B cell (primary cell): ENCODE data around the gene KRTAP10-9. TPM values are rescaled to one million over a fixed set of nuclear protein-coding genes. Genes with fewer than 3 reads are reported as not detected.

Experiments used
- ATAC-seq: fragments of 200-7000 bp; cut with Tn5 transposase; one replicate; pipeline ENCODE4 v1.10.0; 2021; ENCODE audit warnings: low read depth, mild to moderate bottlenecking, moderate number of reproducible peaks, moderate library complexity
- CTCF ChIA-PET: fragments of 350-600 bp; sonication (Branson Sonifier 250); formaldehyde crosslinking; loops from one replicate; lab custom pipeline; 2021; ENCODE audit warnings: antibody characterized with exemption, inconsistent platforms; lab: Charles Lee
- POLR2A ChIA-PET: fragments of 350-600 bp; sonication (Branson Sonifier 250); formaldehyde crosslinking; loops from one replicate; lab custom pipeline; 2021; ENCODE audit warnings: antibody characterized with exemption; lab: Charles Lee
- DNase-seq: peaks from one replicate; pipeline ENCODE4 v3.0.0; 2013
- H2AFZ ChIP-seq: 2 replicates; pipeline ENCODE4 v1.6.1; 2012; ENCODE audit warnings: mild to moderate bottlenecking, low read depth, low read length; ENCODE audit not compliant: insufficient read depth, poor library complexity, severe bottlenecking
- H3K27ac ChIP-seq, 2 donors: 1 replicate in 1 of 2; 2 replicates in 1 of 2; pipeline ENCODE4 v1.5.1; 2012 to 2013; ENCODE audit warnings: low read length in 2 of 2, mild to moderate bottlenecking in 2 of 2, moderate library complexity in 1 of 2
- H3K27me3 ChIP-seq, 4 experiments: fragments of 200-600 bp in 1 of 4; sonication (generic) in 1 of 4; replicated peaks in 1 of 4; 1 replicate in 2 of 4; 2 replicates in 2 of 4; pipeline versions ENCODE4 v1.6.1 to v1.7.0; 2013 to 2016; ENCODE audit warnings: low read length in 3 of 4, mild to moderate bottlenecking in 2 of 4, mixed read lengths in 1 of 4, moderate library complexity in 1 of 4; ENCODE audit not compliant: insufficient read depth in 4 of 4, control insufficient read depth in 3 of 4; ENCODE audit errors: control extremely low read depth in 1 of 4
- H3K36me3 ChIP-seq, 2 experiments: replicated peaks in 1 of 2; 1 replicate in 1 of 2; 2 replicates in 1 of 2; pipeline versions ENCODE4 v1.6.1 to v1.7.1; 2013; ENCODE audit warnings: low read length in 1 of 2; ENCODE audit not compliant: insufficient read depth in 2 of 2, control insufficient read depth in 1 of 2; ENCODE audit errors: control extremely low read depth in 1 of 2, extremely low read depth in 1 of 2
- H3K4me1 ChIP-seq, 2 donors: fragments of 200-600 bp in 1 of 2; sonication (generic) in 1 of 2; 1 replicate in 1 of 2; 2 replicates in 1 of 2; pipeline versions ENCODE4 v1.5.1 to v1.6.1; 2013 to 2017; ENCODE audit warnings: low read length in 2 of 2; ENCODE audit not compliant: control insufficient read depth in 2 of 2, insufficient read depth in 2 of 2
- H3K4me2 ChIP-seq: replicated peaks from 2 replicates; pipeline ENCODE3; 2012; ENCODE audit warnings: mild to moderate bottlenecking, low read depth, low read length; ENCODE audit not compliant: poor library complexity, severe bottlenecking
- H3K4me3 ChIP-seq, 5 experiments: fragments of 200-600 bp in 1 of 5; sonication (generic) in 1 of 5; 1 replicate in 3 of 5; 2 replicates in 2 of 5; pipeline versions ENCODE4 v1.5.1 to v1.7.0; 2011 to 2016; ENCODE audit warnings: low read length in 4 of 5, mild to moderate bottlenecking in 4 of 5, low read depth in 2 of 5, control low read depth in 1 of 5, moderate library complexity in 1 of 5; ENCODE audit not compliant: insufficient read depth in 1 of 5; ENCODE audit errors: control extremely low read depth in 1 of 5, extremely low read depth in 1 of 5
- H3K79me2 ChIP-seq: fragments of 200-600 bp; sonication (generic); one replicate; pipeline ENCODE4 v1.6.0; 2016; ENCODE audit warnings: low read length; ENCODE audit not compliant: control insufficient read depth, insufficient read depth
- H3K9ac ChIP-seq: fragments of 200-600 bp; sonication (generic); 2 replicates; pipeline ENCODE4 v1.6.1; 2017; ENCODE audit warnings: mild to moderate bottlenecking, low read length, moderate library complexity
- H3K9me3 ChIP-seq, 3 donors: one replicate each; pipeline versions ENCODE4 v1.6.1 to v1.7.1; 2013; ENCODE audit warnings: low read length in 2 of 3; ENCODE audit not compliant: control insufficient read depth in 2 of 3, insufficient read depth in 1 of 3; ENCODE audit errors: control extremely low read depth in 1 of 3
- H4K20me1 ChIP-seq: 2 replicates; pipeline ENCODE4 v1.6.0; 2012; ENCODE audit warnings: mild to moderate bottlenecking, low read length; ENCODE audit not compliant: insufficient read depth, control insufficient read depth, poor library complexity, severe bottlenecking
- H3K27ac Mint-ChIP-seq: one replicate; pipeline ENCODE4 v1.8.0; 2021; ENCODE audit warnings: mixed read lengths
- H3K27me3 Mint-ChIP-seq: one replicate; pipeline ENCODE4 v1.8.0; 2021; ENCODE audit warnings: mixed read lengths
- H3K4me1 Mint-ChIP-seq: one replicate; pipeline ENCODE4 v1.8.0; 2021; ENCODE audit warnings: mixed read lengths
- H3K4me3 Mint-ChIP-seq: one replicate; pipeline ENCODE4 v1.8.0; 2021; ENCODE audit warnings: mixed read lengths
- H3K9me3 Mint-ChIP-seq: one replicate; pipeline ENCODE4 v1.8.0; 2022; ENCODE audit warnings: mixed read lengths; ENCODE audit not compliant: insufficient read depth
- CTCF ChIP-seq: fragments of 200-600 bp; IDR thresholded peaks from one replicate; pipeline ENCODE4 v1.8.0; 2022; ENCODE audit warnings: antibody characterized with exemption, mild to moderate bottlenecking
- EZH2 ChIP-seq: IDR thresholded peaks from 2 replicates; pipeline ENCODE4 v1.6.1; 2012; ENCODE audit warnings: borderline replicate concordance, low read depth, mild to moderate bottlenecking, moderate library complexity, low read length; ENCODE audit not compliant: insufficient read depth, poor library complexity, severe bottlenecking
- WGBS: methylation state at CpG from one replicate; pipeline ENCODE4 v1.1.5; 2013; ENCODE audit warnings: missing lambda C conversion rate; ENCODE audit not compliant: insufficient coverage; 5-methylcytosine and 5-hydroxymethylcytosine counted together
- intact Hi-C: fragments of 100-400 bp; cut with micrococcal nuclease; formaldehyde crosslinking; loops from one replicate; pipeline ENCODE4 v1.10.0; 2022
- polyA plus RNA-seq: library from polyadenylated mRNA; depleted of rRNA; stranded (reverse); fragments of >200 nt; gene quantifications from 2 replicates; pipeline ENCODE4 v1.2.3, GENCODE V29; 2012
- total RNA-seq, 2 donors: library from RNA; stranded (reverse); fragments of 120-200 nt in 1 of 2; gene quantifications; 1 replicate in 1 of 2; 2 replicates in 1 of 2; pipeline versions ENCODE4 v1.2.3 to v1.2.4, GENCODE V29; 2013 to 2022

KRTAP10-9 gene
- total and polyA plus RNA-seq, 2 donors (not counting 1 experiment from before 2014, with no cell fraction given), result not detected

GRCh38 chr21:44592446-44593311 is 34.2 kb upstream of the KRTAP10-9 start, which contains the start of gene KRTAP10-6:
Gene KRTAP10-6 (minus strand): TSS chr21:44592505. CDS start chr21:44592484, 21 bp downstream.
- Histone ChIP-seq H3K9ac (no peak within 1 kb of the TSS), H3K4me2 (no peak within 1 kb of the TSS), H3K27me3 (no peaks in the 10 kb centered on the region), H3K27ac (no peak within 1 kb of the TSS), H4K20me1 (no peaks in the 10 kb centered on the region), H3K79me2 (no peaks in the 10 kb centered on the region), H3K9me3 (no peaks in the 10 kb centered on the region), H3K36me3 (no peaks in the 10 kb centered on the region), H3K4me3 (no peak within 1 kb of the TSS), H3K4me1 (no peaks in the 10 kb centered on the region), H2AFZ (no peak within 1 kb of the TSS)
- peaks cover 17% of the 10 kb centered on the region for H3K27me3 Mint-ChIP-seq
- no peak for DNase-seq
- no peak within 1 kb of the TSS for H3K27ac Mint-ChIP-seq
- CTCF ChIA-PET, result no interaction called here
- H3K9me3 Mint-ChIP-seq, result peaks cover 2% of the 10 kb centered on the region
- no peak for TF ChIP-seq EZH2
- no peak for TF ChIP-seq CTCF
- WGBS, result 70% methylated on average over 30 of the region's 33 CpGs
- no peak for ATAC-seq
- H3K4me3 Mint-ChIP-seq, result no peak within 1 kb of the TSS
- no peaks in the 10 kb centered on the region for H3K4me1 Mint-ChIP-seq
- intact Hi-C loops, result no loop called here
- POLR2A ChIA-PET, result no interaction called here
